HepG2 (cell line): Measurements from ENCODE around the gene RNPEPL1. TPM values are rescaled to one million over a fixed set of nuclear protein-coding genes. Genes with fewer than 3 reads are reported as not detected.
A peak's percentile ranks its signal among the peaks of the same experiment; 100 is the strongest.

Experiments
- ARNT2 ChIP-seq: sonication (generic); formaldehyde crosslinking; IDR thresholded peaks from 2 replicates; pipeline ENCODE4 v1.8.0; 2022; ENCODE audit warnings: mild to moderate bottlenecking, low read depth, missing genetic modification reagents, moderate library complexity
- CENPT ChIP-seq: sonication (generic); formaldehyde crosslinking; IDR thresholded peaks from 2 replicates; pipeline ENCODE4 v1.8.0; 2022; ENCODE audit warnings: low read depth, mild to moderate bottlenecking, moderate library complexity, missing genetic modification reagents
- CHD4 ChIP-seq: fragments of 200-600 bp; sonication (generic); IDR thresholded peaks from 2 replicates; pipeline ENCODE4 v1.7.0; 2017; ENCODE audit warnings: mild to moderate bottlenecking, low read length, borderline replicate concordance
- EP300 ChIP-seq, 3 experiments: sonication (generic) in 1 of 3; formaldehyde crosslinking in 1 of 3; IDR thresholded peaks; 2 replicates each; pipeline versions ENCODE4 v1.5.1 to v1.6.1; 2011 to 2020; ENCODE audit warnings: low read depth in 2 of 3, low read length in 2 of 3, borderline replicate concordance in 1 of 3, improper control_type of control experiment in 1 of 3, mild to moderate bottlenecking in 1 of 3, missing genetic modification reagents in 1 of 3, moderate library complexity in 1 of 3
- KLF15 ChIP-seq: sonication (generic); formaldehyde crosslinking; IDR thresholded peaks from 2 replicates; pipeline ENCODE4 v1.8.1; 2023; ENCODE audit warnings: borderline replicate concordance, mild to moderate bottlenecking, inconsistent platforms, missing genetic modification reagents, mixed read lengths
- KLF9 ChIP-seq: IDR thresholded peaks from 2 replicates; pipeline ENCODE4 v1.6.1; 2016; ENCODE audit warnings: low read depth
- MATR3 ChIP-seq: sonication (generic); formaldehyde crosslinking; IDR thresholded peaks from 2 replicates; pipeline ENCODE4 v1.4.0; 2020; ENCODE audit warnings: missing genetic modification reagents
- MED1 ChIP-seq: sonication (generic); formaldehyde crosslinking; IDR thresholded peaks from 2 replicates; pipeline ENCODE4 v1.4.0; 2020; ENCODE audit warnings: missing genetic modification reagents
- SATB2 ChIP-seq: sonication (generic); formaldehyde crosslinking; IDR thresholded peaks from 2 replicates; pipeline ENCODE4 v1.5.0; 2020; ENCODE audit warnings: missing genetic modification reagents
- SETDB1 ChIP-seq: sonication (generic); formaldehyde crosslinking; IDR thresholded peaks from 2 replicates; pipeline ENCODE4 v1.5.1; 2020; ENCODE audit warnings: missing genetic modification reagents, mild to moderate bottlenecking, borderline replicate concordance
- TCF7L2 ChIP-seq: IDR thresholded peaks from 2 replicates; pipeline ENCODE4 v1.6.1; 2011; ENCODE audit warnings: mild to moderate bottlenecking, low read depth, low read length, moderate library complexity
- ZBTB1 ChIP-seq: sonication (generic); formaldehyde crosslinking; IDR thresholded peaks from 2 replicates; pipeline ENCODE4 v1.4.0; 2020; ENCODE audit warnings: missing genetic modification reagents, borderline replicate concordance
- ZBTB21 ChIP-seq: sonication (generic); formaldehyde crosslinking; IDR thresholded peaks from 2 replicates; pipeline ENCODE4 v1.4.0; 2020; ENCODE audit warnings: missing genetic modification reagents
- ZBTB3 ChIP-seq: sonication (generic); formaldehyde crosslinking; IDR thresholded peaks from 2 replicates; pipeline ENCODE4 v1.4.0; 2020; ENCODE audit warnings: low read depth, mild to moderate bottlenecking, moderate library complexity, missing genetic modification reagents, borderline replicate concordance
- ZFP62 ChIP-seq: sonication (generic); formaldehyde crosslinking; IDR thresholded peaks from 2 replicates; pipeline ENCODE4 v1.4.0; 2020; ENCODE audit warnings: missing genetic modification reagents
- ZIK1 ChIP-seq: sonication (generic); formaldehyde crosslinking; IDR thresholded peaks from 2 replicates; pipeline ENCODE4 v1.5.0; 2020; ENCODE audit warnings: mild to moderate bottlenecking, low read depth, missing genetic modification reagents, borderline replicate concordance
- ZNF121 ChIP-seq: sonication (generic); formaldehyde crosslinking; IDR thresholded peaks from 2 replicates; pipeline ENCODE4 v1.5.0; 2020; ENCODE audit warnings: mild to moderate bottlenecking, missing genetic modification reagents
- ZNF543 ChIP-seq: sonication (generic); formaldehyde crosslinking; IDR thresholded peaks from 2 replicates; pipeline ENCODE4 v1.4.0; 2020; ENCODE audit warnings: mild to moderate bottlenecking, missing genetic modification reagents
- ZNF549 ChIP-seq: sonication (generic); formaldehyde crosslinking; IDR thresholded peaks from 2 replicates; pipeline ENCODE4 v1.5.0; 2020; ENCODE audit warnings: missing genetic modification reagents
- ZNF737 ChIP-seq: sonication (generic); formaldehyde crosslinking; IDR thresholded peaks from 2 replicates; pipeline ENCODE4 v1.5.0; 2020; ENCODE audit warnings: missing genetic modification reagents, mild to moderate bottlenecking, borderline replicate concordance
- polyA plus RNA-seq, 8 experiments: library from polyadenylated mRNA; depleted of rRNA in 3 of 8; stranded (reverse) in 7 of 8; unstranded in 1 of 8; fragments of >200 nt; fragmentation: Illumina TruSeq in 4 of 8; extraction: Trizol in 4 of 8; gene quantifications; 2 replicates each; pipeline versions ENCODE4 v1.2.1 to v1.2.3, GENCODE V29; 2011 to 2016; ENCODE audit warnings: low read depth in 4 of 8, missing spikeins in 1 of 8, mixed read lengths in 1 of 8; ENCODE audit not compliant: insufficient read depth in 1 of 8
- total RNA-seq, 5 experiments: library from RNA; depleted of rRNA; stranded (reverse); fragments of >200 nt; fragmentation: Illumina TruSeq; extraction: Trizol; gene quantifications; 2 replicates each; pipeline ENCODE4 v1.2.3, GENCODE V29; 2016; ENCODE audit warnings: low read depth in 1 of 5
- TF ChIP-seq, protein P1 (sequence below): sonication (generic); formaldehyde crosslinking; IDR thresholded peaks from 2 replicates; pipeline ENCODE4 v1.4.0; 2020; ENCODE audit warnings: mild to moderate bottlenecking, low read depth, missing genetic modification reagents
- TF ChIP-seq, protein P2 (sequence below): sonication (generic); formaldehyde crosslinking; conservative IDR thresholded peaks from 2 replicates; pipeline ENCODE4 v1.4.0; 2020; ENCODE audit warnings: mild to moderate bottlenecking, missing genetic modification reagents, moderate library complexity
- TF ChIP-seq, protein P3 (sequence below): IDR thresholded peaks from 2 replicates; pipeline ENCODE4 v1.6.1; 2012; ENCODE audit warnings: inconsistent platforms

RNPEPL1 gene
- total and polyA plus RNA-seq, 2 of the 13 experiments (the other 11 are each of a cell fraction or from before 2014, with no cell fraction given) = 13.0 to 18.0 TPM

DNA sequence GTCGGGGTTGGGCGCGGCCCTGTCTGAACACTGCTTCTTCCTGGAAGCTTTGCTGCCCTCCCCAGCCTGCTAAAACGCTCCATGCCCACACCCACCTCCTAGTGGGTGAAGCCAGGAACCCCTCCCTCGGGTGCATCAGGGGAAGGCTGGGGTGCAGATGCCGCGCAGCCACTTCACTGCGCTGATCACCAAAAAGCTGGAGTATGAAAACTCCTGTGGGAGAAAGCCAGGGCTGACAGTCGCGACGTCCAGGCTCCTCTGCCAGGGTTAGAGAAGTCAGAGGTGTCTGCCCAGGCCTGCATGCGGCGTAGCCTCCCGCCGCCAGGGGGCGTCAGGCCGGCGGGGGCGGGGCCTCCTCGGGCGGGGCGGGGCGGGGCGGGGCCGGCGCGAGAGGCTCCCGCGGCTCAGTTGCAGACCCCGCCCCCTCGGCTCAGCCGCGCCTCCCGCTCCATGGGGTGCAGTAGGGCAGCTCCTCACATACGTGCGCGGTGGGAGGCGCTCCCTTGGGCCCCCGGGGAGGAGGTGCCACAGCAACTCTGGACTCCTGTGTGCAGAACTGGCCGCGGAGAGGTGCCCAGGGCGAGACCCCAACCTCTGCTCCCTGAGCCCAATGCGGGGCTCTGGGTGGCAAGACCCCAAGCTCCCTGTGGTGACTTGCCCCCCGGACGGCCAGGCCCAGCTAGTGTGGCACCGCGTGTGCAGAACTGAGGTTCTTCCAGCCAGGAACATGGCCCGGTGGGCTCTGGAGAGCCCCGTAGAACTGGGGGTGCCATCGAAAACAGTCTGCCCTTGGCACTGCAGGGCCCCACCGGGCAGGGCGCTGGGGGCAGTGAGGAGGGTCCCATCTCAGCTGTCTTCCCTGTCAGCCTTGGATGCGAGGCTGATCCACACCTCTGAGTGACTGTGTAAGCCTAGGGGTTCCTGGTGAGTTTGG is 1.8 kb upstream of the RNPEPL1 start (continued):
- TF ChIP-seq CENPT (peak; percentile 75; the same call in 1 of the 2 replicates), SATB2 (CRISPR knock-in tag) (no peak), CHD4 (no peak), ZNF543 (CRISPR knock-in tag) (no peak; the same call in 1 of the 2 replicates), ZNF549 (no peak), ZBTB3 (CRISPR knock-in tag) (no peak; the same call in 1 of the 2 replicates), EP300 (IDR thresholded peaks at IDR 0.05; ENCODE audit: low read depth in 2 of 2, low read length in 2 of 2) (no peak), EP300 (CRISPR knock-in tag; IDR thresholded peaks at IDR 0.05; ENCODE audit: borderline replicate concordance) (no peak), ZBTB21 (CRISPR knock-in tag) (no peak), MATR3 (no peak), KLF15 (CRISPR knock-in tag) (no peak; the same call in 1 of the 2 replicates), ZNF737 (CRISPR knock-in tag) (no peak), ARNT2 (peak; percentile 61; the same call in 1 of the 2 replicates), SETDB1 (CRISPR knock-in tag) (no peak), ZFP62 (CRISPR knock-in tag) (no peak), TCF7L2 (no peak), ZIK1 (no peak), ZBTB1 (CRISPR knock-in tag) (0 out of 2 replicates have a peak, but pooled peaks have one; percentile 28), MED1 (peak; percentile 69), KLF9 (no peak), ZNF121 (CRISPR knock-in tag) (no peak; the same call in 1 of the 2 replicates)
- TF ChIP-seq, protein P1, sequence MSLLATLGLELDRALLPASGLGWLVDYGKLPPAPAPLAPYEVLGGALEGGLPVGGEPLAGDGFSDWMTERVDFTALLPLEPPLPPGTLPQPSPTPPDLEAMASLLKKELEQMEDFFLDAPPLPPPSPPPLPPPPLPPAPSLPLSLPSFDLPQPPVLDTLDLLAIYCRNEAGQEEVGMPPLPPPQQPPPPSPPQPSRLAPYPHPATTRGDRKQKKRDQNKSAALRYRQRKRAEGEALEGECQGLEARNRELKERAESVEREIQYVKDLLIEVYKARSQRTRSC (CRISPR knock-in tag) = no peak
- TF ChIP-seq, protein P2, sequence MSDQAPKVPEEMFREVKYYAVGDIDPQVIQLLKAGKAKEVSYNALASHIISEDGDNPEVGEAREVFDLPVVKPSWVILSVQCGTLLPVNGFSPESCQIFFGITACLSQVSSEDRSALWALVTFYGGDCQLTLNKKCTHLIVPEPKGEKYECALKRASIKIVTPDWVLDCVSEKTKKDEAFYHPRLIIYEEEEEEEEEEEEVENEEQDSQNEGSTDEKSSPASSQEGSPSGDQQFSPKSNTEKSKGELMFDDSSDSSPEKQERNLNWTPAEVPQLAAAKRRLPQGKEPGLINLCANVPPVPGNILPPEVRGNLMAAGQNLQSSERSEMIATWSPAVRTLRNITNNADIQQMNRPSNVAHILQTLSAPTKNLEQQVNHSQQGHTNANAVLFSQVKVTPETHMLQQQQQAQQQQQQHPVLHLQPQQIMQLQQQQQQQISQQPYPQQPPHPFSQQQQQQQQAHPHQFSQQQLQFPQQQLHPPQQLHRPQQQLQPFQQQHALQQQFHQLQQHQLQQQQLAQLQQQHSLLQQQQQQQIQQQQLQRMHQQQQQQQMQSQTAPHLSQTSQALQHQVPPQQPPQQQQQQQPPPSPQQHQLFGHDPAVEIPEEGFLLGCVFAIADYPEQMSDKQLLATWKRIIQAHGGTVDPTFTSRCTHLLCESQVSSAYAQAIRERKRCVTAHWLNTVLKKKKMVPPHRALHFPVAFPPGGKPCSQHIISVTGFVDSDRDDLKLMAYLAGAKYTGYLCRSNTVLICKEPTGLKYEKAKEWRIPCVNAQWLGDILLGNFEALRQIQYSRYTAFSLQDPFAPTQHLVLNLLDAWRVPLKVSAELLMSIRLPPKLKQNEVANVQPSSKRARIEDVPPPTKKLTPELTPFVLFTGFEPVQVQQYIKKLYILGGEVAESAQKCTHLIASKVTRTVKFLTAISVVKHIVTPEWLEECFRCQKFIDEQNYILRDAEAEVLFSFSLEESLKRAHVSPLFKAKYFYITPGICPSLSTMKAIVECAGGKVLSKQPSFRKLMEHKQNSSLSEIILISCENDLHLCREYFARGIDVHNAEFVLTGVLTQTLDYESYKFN (CRISPR knock-in tag) = no peak; the same call in 1 of the 2 replicates
- TF ChIP-seq, protein P3, sequence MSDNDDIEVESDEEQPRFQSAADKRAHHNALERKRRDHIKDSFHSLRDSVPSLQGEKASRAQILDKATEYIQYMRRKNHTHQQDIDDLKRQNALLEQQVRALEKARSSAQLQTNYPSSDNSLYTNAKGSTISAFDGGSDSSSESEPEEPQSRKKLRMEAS = peak; percentile 52; the same call in 1 of the 2 replicates
